WI38 (cell line): ENCODE data around the gene BST1.
A peak's percentile ranks its signal among the peaks of the same experiment; 100 is the strongest.

ENCODE experiments used
- H3K4me3 ChIP-seq: 2 replicates; pipeline ENCODE4 v1.5.1; 2011; ENCODE audit warnings: low read depth, mild to moderate bottlenecking, control low read depth, low read length
- TF ChIP-seq, protein P1 (sequence below): IDR thresholded peaks from 2 replicates; pipeline ENCODE4 v1.5.1; 2012; ENCODE audit warnings: low read depth, mild to moderate bottlenecking, control low read depth, low read length

Gene BST1

DNA sequence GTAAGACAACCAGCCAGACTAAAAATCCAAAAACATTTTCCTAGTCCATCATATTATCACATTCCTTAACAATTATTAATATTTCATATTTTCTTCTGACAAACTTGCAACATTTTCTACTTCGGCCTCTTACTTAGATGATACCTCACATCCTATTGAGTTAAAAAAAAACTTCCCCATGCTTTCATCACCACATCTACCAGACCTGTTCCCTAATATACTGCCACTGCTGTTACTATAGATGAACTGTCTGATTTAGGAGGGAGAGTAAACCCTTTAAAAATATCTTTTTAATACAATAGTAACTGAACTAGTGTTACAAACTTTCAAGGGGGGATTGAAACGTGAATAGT is 19.7 kb upstream of the BST1 start:
- H3K4me3 ChIP-seq: peak overlapping the region; percentile 72
- TF ChIP-seq, protein P1, sequence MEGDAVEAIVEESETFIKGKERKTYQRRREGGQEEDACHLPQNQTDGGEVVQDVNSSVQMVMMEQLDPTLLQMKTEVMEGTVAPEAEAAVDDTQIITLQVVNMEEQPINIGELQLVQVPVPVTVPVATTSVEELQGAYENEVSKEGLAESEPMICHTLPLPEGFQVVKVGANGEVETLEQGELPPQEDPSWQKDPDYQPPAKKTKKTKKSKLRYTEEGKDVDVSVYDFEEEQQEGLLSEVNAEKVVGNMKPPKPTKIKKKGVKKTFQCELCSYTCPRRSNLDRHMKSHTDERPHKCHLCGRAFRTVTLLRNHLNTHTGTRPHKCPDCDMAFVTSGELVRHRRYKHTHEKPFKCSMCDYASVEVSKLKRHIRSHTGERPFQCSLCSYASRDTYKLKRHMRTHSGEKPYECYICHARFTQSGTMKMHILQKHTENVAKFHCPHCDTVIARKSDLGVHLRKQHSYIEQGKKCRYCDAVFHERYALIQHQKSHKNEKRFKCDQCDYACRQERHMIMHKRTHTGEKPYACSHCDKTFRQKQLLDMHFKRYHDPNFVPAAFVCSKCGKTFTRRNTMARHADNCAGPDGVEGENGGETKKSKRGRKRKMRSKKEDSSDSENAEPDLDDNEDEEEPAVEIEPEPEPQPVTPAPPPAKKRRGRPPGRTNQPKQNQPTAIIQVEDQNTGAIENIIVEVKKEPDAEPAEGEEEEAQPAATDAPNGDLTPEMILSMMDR: no peak

DNA sequence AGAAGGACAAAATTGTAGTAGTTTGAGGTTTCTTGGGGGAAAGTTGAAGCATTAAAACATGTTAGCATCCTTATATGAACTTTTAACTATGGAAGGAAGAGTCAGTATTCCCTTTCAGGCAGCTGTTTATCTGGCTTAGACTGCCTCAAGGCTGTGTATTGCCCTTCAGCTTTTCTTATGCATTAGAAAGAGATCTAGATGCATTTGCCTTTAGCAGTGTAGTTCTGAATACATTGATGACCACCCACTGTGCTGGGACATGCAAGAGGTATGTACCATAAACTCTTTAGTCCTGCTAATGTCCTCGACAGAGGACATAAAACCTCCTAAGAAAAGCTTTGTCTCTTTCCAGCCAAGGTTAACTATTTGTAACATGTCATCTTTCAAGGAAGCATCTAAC is 18.4 kb upstream of the BST1 start:
- TF ChIP-seq, protein P1: no peak
- no peak overlapping the region for H3K4me3 ChIP-seq

DNA sequence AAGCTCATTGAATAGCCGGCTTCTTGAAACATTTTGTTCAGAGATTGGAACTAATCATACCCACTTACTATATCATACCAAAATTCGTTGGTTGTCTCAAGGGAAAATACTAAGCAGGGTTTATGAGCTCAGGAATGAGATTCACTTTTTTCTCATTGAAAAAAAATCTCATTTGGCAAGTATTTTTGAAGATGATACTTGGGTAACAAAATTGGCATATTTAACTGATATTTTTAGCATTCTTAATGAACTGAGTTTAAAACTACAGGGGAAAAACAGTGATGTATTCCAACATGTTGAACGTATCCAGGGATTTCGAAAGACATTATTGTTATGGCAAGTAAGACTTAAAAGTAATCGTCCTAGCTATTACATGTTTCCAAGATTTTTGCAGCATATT is 14.8 kb upstream of the BST1 start:
- no peak overlapping the region for H3K4me3 ChIP-seq
- TF ChIP-seq, protein P1: no peak

DNA sequence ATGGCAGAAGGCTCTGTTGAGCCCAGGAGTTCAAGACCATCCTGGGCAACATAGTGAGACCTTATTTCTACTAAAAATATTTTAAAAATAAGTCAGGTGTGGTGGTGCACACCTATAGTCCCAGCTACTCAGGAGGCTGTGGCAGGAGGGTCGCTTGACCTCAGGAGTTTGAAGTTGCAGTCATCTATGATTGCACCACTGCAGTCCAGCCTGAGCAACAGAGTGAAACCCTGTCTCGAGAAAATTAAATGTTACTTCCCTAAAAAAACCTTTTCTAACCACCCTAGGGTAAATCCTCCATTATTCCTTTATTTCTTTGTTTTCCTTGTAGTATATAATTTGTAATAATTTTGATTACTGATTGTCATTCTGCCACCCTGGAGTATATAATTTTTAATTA is 13.3 kb upstream of the BST1 start:
- TF ChIP-seq, protein P1: no peak
- no peak overlapping the region for H3K4me3 ChIP-seq

DNA sequence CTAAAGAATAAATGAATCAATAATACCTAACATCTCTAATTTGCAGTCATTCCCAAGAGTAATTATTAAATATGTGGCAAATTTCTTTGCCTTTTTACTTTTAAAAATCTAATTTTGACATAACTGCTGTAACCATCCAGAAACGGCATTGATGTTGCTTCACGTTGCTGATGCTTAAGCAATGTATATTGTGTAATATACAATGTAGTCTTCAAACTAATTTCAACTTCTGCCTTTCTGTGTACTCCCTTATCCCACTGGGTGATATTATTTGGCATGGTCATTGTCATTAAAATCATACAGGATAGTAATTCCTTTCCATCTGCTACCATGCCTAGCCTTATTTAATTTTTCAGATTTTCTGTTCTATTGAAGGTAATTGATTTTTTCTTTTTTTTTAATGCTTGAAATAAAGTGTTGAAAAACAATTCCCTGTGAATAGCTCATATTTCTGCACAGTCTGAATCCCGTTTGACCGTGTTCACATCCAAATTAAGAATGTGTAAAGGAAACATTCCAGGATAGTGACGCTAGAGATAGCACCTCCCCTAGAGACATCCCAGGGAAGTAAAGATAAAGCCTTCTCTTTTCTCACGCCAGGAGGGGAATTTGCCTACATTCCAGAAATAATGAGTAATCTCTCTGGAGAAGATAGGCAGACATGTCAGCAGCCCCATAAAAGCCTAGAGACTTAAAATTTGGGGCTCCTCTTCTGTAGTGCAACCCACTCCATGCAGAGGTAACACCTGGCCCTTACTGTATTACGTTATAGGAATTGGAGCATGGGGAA is 12.7 kb upstream of the BST1 start:
- TF ChIP-seq, protein P1: no peak
- H3K4me3 ChIP-seq: no peak overlapping the region

DNA sequence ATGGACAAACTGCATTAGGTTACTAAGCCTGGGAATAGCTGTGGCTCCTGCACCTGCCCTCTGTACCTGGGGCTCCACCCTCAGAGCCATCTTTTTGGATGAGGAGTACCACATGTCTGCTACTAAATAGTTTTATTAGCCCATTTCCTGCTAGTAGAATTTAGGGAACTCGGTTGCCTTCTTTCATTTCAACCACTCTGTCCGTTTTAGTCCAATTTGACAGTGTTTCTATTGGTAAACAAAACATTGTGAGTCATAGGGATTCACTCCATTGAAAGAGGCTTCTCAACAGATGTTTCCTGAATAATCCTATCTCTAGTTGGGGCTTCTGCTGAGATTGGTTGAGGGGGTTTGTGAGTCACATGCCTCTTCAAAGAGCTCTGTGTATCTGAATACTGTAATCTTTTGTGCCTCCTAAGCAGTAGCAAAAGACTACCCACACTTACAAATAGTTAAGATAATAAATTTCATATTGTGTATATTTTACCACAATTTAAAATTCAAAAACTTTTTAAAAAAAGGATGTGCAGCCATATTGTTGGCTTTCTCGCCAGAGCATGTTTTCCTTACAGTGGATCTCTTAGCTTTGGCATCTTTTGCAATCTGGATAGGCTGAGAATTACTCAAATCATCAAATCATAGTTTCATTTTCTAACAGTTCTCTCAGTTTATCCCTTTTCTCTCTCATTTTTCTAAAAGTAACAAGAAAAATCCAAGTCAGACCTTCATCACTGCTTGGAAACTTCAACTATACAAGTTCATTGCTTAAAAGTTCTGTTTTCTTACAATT is 11.3 kb upstream of the BST1 start:
- TF ChIP-seq, protein P1: no peak
- H3K4me3 ChIP-seq: no peak overlapping the region

DNA sequence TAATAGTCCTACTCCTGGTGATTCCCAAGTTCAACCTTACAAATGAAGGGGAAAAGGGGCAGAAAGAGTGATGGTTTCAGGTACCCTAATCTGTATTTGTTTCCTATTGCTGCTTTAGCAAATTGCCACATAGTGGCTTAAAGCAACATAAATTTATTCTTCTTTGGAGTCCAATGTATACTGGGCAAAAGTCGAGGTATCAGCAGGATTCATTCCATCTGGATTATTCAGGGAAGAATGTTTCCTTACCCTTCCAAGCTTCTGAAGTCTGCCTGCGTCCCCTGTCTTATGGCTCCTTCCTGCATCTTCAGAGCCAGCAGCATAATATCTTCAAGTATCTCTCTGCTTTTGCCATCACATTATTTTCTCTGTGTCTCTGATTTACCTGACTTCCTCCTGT is 10.3 kb upstream of the BST1 start:
- H3K4me3 ChIP-seq: no peak overlapping the region
- TF ChIP-seq, protein P1: no peak
